Psoas muscle (tissue), 8 donors: Measurements from ENCODE around the gene NRP1. TPM values are rescaled to one million over a fixed set of nuclear protein-coding genes. Genes with fewer than 3 reads are reported as not detected.

ENCODE experiments used
- ATAC-seq, 4 donors: fragments of 200-7000 bp; cut with Tn5 transposase; one replicate each; pipeline ENCODE4 v1.9.1; 2020; ENCODE audit warnings: moderate library complexity in 3 of 4, mild to moderate bottlenecking in 2 of 4
- DNase-seq, 2 donors: peaks; one replicate each; pipeline ENCODE4 v3.0.0-alpha.2; 2020
- H3K27ac ChIP-seq: fragments of 200-600 bp; one replicate; pipeline ENCODE4 v1.8.0; 2022
- H3K27me3 ChIP-seq, 3 donors: fragments of 200-600 bp in 1 of 3; one replicate each; pipeline versions ENCODE4 v1.6.1 to v1.8.0; 2013 to 2022; ENCODE audit warnings: low read length in 2 of 3, mild to moderate bottlenecking in 2 of 3, moderate library complexity in 1 of 3; ENCODE audit not compliant: insufficient read depth in 3 of 3
- H3K36me3 ChIP-seq, 2 donors: fragments of 200-600 bp in 1 of 2; one replicate each; pipeline versions ENCODE4 v1.6.1 to v1.8.0; 2013 to 2022; ENCODE audit warnings: low read depth in 1 of 2, mild to moderate bottlenecking in 1 of 2, moderate library complexity in 1 of 2; ENCODE audit not compliant: insufficient read depth in 1 of 2
- H3K4me1 ChIP-seq: fragments of 200-600 bp; one replicate; pipeline ENCODE4 v1.8.0; 2022
- H3K4me3 ChIP-seq: fragments of 200-600 bp; one replicate; pipeline ENCODE4 v1.8.0; 2022; ENCODE audit warnings: mild to moderate bottlenecking
- H3K9me3 ChIP-seq: fragments of 200-600 bp; one replicate; pipeline ENCODE4 v1.8.0; 2022
- CTCF ChIP-seq: fragments of 200-600 bp; IDR thresholded peaks from one replicate; pipeline ENCODE4 v1.8.0; 2022; ENCODE audit warnings: antibody characterized with exemption
- WGBS, 3 donors: extraction: QIAGEN DNeasy Blood & Tissue Kit; methylation state at CpG; one replicate each; pipeline versions ENCODE4 v1.1.6 to v1.1.7; 2013; 5-methylcytosine and 5-hydroxymethylcytosine counted together
- intact Hi-C, 2 donors: fragments of 100-400 bp; cut with DNase I; formaldehyde crosslinking; loops; one replicate each; pipeline versions ENCODE4 v1.11.0 to v1.14.2; 2022
- polyA plus RNA-seq, 3 donors: library from polyadenylated mRNA; stranded (reverse); fragments of 200-250 nt; gene quantifications; one replicate each; pipeline ENCODE4 v1.2.3, GENCODE V29; 2013
- total RNA-seq, 4 donors: library from RNA; stranded (reverse); fragmentation: NEBNext Ultra II Directional in 2 of 4; extraction: Animal tissue kit (Norgen Biotek cat#: 25700) in 2 of 4; gene quantifications; one replicate each; pipeline versions ENCODE4 v1.2.1 to v1.2.4, GENCODE V29; 2021 to 2023
- donor health status: healthy with polysubstance abuse.
- donor health status: DM: no; HTN: no; CAD: no; lungs with moderate emphysema.
- donor health status: Bipolar disorder and iron deficiency.
- donor health status: healthy.
- donor health status: DM: yes; HTN: yes; CAD: no.
- donor health status: DM: no; HTN: no; CAD: no.
- donor health status: DM: no; HTN: no; CAD: no.
- donor health status: DM: yes; HTN: yes; CAD: no.

The NRP1 gene
- total and polyA plus RNA-seq, 7 donors = 10.9 to 54.8 (median 31.2) TPM

- ATAC-seq (no peak), DNase-seq (no peak)
- no peak for TF ChIP-seq CTCF
- Histone ChIP-seq H3K27ac (no peak overlapping the region), H3K9me3 (no peaks in the 10 kb centered on the region), H3K27me3 (no peaks in the 10 kb centered on the region), H3K4me3 (no peak overlapping the region), H3K36me3 (no peaks in the 10 kb centered on the region), H3K4me1 (no peaks in the 10 kb centered on the region)
- intact Hi-C loops = no loop called here
- WGBS, 3 donors = 66 to 74% (median 70%) methylated on average over 2 of the region's 2 CpGs
Observed at GRCh38 chr10:33347211-33347610, 12.7 kb upstream of the NRP1 start.

- DNase-seq (no peak), ATAC-seq (no peak)
- intact Hi-C loops = no loop called here
- Histone ChIP-seq H3K27ac (no peak overlapping the region), H3K9me3 (no peaks in the 10 kb centered on the region), H3K36me3 (no peaks in the 10 kb centered on the region), H3K4me1 (peaks cover 6% of the 10 kb centered on the region), H3K27me3 (no peaks in the 10 kb centered on the region), H3K4me3 (no peak overlapping the region)
- TF ChIP-seq CTCF = no peak
- WGBS, 3 donors = 79 to 88% (median 83%) methylated on average over 5 of the region's 5 CpGs
Observed at GRCh38 chr10:33345236-33345635, 10.8 kb upstream of the NRP1 start.

GRCh38 chr10:33344676-33345075 is 10.2 kb upstream of the NRP1 start:
- Histone ChIP-seq H3K4me1 (peaks cover 6% of the 10 kb centered on the region), H3K4me3 (no peak overlapping the region), H3K27ac (no peak overlapping the region), H3K27me3 (no peaks in the 10 kb centered on the region), H3K9me3 (no peaks in the 10 kb centered on the region), H3K36me3 (no peaks in the 10 kb centered on the region)
- DNase-seq = no peak
- TF ChIP-seq CTCF = no peak
- ATAC-seq = no peak
- intact Hi-C loops = no loop called here
- WGBS, 3 donors = 92 to 94% (median 94%) methylated on average over 2 of the region's 2 CpGs

GRCh38 chr10:33341637-33342036 is 7.2 kb upstream of the NRP1 start:
- H3K4me3 ChIP-seq = peak overlapping the region; percentile 29

More at GRCh38 chr10:33341637-33342036, 7.2 kb upstream of the NRP1 start:
- peaks cover 6% of the 10 kb centered on the region for H3K4me1 ChIP-seq
- ATAC-seq = no peak
- no peak for DNase-seq
- H3K36me3 ChIP-seq = no peaks in the 10 kb centered on the region
- no peak overlapping the region for H3K27ac ChIP-seq
- WGBS, 3 donors = 72 to 75% (median 73%) methylated on average over 1 of the region's 1 CpG
- no peak for TF ChIP-seq CTCF
- H3K9me3 ChIP-seq = no peaks in the 10 kb centered on the region
- intact Hi-C loops = no loop called here
- H3K27me3 ChIP-seq = no peaks in the 10 kb centered on the region
